Eye (tissue), 1 donor: ENCODE results near the gene CEBPA.
A peak's percentile ranks its signal among the peaks of the same experiment; 100 is the strongest.

Experiments
- DNase-seq: peaks from one replicate; pipeline ENCODE4 v3.0.0-alpha.2; 2015

The CEBPA gene

DNA sequence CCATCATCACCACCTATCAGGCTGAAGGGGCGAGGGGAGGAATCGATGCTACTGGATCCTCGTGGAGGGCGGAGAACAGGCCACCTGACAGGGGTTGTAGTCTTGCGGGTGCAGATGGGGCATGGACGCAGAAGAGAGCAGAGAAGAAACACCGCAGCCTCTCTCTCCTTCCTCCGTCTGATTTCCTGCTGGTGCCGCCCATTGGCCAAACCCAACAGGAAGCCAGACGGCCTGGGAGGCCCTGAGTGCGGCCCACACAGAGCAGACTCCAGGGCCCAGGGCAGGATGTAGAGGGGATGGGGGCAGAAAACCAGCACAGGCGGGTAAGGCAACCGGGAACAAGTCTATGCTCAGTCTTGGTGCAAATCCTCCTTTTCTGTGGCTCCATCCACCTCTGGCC lies 15.4 kb downstream of the CEBPA start:
- no peak for DNase-seq

DNA sequence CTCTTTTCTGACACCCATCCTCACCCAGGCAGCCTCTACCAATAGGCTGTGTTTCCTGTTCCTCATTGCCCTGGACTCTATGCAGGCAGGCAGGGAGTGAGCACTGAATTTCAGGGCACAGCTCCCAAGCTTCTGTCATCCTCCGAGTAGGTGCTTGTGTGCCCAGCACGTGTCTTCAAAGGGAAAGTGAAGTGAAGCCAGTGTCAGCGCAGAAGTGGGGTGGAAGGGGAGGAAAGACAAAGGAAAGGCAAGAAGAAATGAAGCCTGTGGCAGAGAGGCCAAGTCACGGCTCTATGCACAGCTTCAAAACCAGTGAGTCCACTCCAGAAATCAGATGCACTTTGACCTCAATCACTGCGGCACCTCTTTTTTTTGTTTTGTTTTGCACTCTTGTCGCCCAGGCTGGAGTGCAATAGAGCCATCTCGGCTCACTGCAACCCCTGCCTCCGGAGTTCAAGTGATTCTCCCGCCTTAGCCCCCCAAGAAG lies 16.9 kb downstream of the CEBPA start:
- DNase-seq, result no peak

DNA sequence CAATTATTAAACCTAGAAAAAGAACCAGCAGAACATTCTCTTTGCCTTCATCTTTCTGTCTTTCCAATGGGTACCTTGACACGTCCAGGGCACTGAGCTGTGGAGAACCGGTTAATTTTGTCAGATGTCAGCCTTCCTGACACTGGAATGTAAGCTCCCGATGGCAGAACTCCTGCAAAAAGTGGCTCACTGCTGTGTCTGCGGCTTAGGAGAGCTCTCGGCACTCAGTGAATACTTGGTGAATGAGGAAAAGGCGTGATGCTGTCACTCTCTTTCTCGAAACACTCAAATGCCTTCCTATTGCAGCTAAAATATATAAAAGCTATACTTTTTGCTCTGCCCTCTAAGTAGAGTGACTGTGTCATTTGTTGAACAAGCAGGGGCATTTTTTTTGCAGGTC lies 17.6 kb downstream of the CEBPA start:
- DNase-seq, result no peak

DNA sequence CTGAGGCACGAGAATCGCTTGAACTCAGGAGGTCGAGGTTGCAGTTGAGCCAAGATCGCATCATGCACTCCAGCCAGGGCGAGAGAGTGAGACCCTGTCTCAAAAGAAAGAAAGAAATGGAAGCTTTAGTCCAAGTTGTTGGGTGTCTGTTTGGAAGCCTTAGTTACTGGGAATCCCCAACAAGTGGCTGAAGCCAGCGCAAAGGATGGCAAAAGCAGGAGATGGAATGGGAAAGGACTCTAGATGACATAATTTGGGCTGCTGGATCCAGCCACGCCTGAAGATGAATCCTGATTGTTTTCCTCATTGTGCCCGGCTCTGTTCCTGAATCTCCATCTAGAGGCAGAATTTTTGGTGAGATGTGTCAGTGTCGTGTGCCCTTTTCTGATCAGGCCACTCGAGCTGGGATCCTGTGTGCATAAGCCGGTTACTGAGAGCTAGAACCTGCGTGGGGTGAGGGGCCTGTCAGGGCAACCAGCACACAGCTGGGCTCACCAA lies 18.1 kb downstream of the CEBPA start:
- no peak for DNase-seq

DNA sequence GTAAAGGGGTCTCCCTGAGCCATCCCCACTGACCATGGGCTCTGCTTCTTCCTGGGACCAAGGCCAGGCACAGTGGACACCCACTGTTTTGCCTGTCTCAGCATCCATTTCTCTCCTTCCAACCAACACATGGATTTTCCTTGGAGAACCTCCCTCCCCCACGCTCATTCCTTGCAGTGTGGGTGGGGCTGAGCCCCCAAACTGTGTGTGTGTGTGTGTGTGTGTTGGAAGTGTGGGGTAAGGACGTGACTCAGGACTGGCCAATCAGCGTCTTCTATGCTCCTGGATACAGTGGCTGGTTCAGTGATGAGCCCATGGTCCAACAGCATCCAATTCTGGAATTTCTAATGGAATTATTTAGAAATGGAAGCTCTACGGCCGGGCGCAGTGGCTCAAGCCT lies 18.7 kb downstream of the CEBPA start:
- no peak for DNase-seq

DNA sequence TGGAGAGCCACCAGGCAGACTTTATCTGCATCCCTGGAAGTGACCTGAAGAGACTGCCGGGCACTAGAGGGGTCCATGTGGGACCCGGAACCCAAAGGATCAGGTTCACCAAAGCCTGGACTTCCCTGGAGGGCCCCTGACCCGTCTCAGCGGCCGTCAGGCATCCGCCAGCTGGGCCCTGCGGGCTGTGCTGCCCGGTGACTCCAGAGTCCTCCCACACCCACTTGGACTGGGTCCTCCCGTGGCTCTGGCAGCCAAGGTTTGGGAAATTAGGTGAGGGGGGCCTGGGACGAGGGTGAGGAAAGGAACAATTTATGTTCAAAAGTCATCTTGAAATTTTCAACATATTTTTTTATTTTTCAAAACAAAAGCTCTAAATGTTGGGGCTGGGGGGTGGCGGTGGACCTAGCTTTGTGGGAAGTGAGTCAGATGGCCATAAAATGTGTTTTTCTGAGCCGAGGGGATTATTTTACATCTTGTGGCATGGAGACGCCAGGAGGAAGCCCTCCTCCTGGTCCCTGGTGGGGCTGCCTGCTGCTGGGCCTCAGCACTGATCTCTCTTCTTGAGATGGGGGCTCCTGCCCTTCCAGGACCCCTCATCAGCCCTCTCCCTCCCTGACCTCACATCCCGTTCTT lies 20.2 kb downstream of the CEBPA start:
- DNase-seq, result no peak

DNA sequence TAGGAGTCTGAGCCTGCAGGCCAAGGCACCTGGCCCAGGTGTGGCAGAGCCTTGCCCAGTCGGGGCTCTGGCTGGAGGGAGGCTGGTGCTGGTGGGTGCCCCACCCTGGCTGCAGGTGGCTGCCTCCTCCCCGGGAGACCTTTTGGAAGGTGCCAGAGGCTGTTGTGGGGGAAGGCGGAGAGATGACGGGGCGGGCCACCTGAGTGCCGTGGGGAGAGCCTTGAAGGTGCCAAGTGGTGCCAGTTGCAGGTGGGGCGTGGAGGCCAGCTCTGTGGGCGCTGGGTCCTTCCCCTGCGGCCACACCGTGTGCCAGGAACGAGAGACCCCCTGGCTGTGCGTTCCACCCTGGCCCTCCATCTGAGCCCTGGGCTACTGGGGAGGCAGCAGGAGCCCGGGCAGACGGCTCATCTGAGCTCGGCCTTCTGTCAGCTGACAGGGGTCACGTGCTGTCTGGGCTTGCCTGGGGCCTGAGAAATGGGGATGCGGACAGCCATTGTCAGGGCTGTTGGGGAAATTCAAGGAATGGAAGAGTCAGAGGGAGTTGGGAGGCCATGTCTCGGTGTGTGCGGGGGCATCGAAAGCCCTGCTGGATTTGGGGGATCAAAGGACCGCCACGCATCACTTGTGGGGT lies 20.9 kb downstream of the CEBPA start:
- DNase-seq, result no peak

DNA sequence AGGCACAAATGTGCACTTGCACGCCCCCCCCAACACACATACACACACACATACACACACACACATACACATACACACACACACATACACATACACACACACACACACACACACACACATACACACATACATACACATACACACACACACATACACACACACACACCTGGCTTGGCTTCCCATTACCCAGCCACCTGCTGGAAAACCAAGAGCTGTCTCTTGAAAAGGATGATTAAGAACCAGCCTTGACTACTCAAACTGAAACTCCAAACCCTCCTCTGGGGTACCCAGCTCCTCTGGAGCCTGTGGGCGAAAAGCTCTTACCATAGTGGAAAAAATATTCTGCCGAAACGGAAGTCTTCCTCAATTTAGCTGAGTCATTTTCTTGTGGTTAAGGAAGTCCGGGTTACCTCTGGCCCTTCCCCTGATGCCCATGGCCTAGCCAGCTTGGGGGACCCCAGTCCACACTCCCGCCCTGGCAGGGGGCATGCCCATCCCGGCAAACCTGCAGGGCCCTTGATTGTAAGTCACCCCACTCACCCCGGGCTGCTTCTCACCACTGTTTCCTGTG lies 21.9 kb downstream of the CEBPA start:
- no peak for DNase-seq

DNA sequence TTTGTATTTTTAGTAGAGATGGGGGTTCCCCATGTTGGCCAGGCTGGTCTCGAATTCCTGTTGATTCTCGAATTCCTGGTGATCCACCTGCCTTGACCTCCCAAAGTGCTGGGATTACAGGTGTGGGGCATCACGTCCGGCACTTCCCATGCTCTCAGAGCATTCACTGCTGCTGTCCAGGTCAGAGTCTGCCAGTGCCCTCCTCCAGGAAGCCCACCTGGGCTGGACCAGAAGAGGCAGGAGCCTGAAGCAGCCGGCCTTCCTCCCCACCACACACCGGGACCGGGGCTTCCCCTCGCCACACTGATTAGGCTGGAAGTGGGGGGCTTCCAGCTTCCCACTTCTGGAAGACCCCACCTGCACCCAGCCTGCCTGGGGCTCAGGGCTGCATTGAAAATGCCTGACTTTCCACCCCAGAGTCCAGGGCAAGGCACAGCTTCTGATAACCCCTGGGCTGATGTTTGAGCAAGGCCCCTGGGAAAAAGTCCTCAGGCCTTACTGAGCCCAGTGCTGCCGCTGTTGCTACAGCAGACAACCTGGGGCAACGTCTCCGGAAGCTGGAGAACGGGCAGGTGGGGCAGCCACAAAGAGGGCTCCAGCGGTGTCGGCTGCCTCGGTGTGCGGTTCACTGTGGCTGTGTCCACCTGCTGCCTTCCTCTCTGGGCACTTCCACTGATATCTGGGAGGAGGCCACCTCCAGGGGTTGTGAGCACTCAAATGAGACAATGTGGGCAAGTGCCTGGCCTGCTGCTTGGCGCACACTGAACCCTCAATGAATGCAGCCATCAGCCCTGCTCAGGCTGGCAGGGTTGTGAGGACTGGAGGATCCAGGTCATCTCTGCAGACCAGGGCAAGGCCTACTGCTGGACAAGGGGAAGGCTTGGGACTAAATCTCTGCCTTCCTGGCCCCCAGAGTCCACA lies 22.6 kb downstream of the CEBPA start:
- DNase-seq, result no peak

DNA sequence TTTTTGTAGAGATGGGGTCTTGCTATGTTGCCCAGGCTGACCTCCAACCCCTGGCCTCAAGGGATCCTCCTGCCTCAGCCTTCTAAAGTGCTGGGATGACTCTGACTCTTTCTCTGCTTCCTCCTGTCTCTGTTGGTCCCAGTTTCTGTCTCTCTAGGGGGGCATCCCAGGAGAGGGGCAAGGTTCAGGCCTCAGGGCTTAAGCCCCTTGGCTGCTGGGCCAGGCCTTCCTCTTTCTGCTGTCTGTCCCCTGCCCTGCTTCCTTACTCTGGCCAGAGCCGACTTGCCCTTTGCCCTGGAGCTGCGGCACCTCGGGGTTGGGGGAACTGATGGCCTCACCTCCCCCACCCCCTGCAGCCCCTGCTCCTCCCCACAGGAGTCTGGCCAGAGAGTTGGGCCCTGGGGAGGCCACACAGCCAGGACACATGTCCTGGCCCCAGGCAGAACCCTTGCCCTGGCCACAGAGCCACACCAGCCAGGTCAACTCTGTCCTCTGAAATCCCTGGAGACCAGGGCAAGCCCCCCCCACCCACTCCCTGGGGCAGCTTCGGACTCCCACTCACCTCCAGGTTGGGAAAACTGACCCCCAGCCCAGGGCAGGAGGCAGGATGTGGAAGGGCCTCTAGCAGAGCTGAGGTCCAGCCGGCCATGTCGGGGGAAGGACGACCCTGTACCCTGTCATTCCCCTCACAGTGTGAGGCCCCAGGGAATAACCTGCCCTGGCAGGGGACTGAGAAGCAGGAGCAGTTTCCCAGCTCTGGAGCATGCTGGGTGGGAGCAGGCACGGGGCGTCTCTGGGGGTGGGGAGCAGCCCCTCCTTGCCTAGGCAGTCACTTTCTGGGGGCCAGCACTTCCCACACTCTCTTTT lies 23.7 kb downstream of the CEBPA start:
- DNase-seq, result no peak

DNA sequence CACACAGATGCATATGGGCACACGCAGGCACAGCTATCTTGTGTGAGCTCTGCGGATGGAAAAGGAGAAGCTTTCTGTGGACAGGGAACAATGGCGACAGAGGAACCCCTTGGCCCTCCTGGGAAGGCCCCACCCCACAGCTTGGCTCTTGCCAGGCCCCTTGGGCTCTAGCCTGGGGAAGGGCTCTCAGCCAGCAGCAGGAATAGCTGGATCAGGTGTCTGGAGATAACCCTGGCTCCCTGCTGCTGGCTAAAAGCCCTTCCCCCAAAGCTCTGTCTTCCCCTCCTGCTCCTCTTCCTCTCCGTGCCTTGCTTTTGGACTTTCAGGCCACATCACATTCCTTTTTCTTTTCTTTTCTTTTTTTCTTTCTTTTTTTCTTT lies 24.3 kb downstream of the CEBPA start:
- DNase-seq, result no peak

DNA sequence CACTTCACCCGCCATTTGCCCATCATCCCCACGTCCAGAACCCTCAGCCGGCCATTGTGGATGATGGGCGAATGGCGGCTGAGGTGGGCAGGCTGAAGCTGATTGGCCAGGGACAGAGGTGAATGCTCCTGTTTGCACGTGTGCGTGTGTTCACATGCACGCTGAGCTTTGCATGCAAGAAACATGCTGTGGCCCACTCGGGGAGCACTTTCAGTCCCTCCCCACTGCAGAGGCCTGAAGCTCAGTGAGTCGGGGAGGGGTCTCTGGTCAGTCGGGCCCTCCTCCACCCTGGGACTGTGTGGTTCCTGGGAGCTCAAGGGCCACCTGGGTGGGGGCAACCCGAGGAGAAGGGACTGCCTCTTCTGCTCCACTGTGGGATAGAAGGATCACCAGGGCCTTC lies 24.9 kb downstream of the CEBPA start:
- DNase-seq, result no peak

DNA sequence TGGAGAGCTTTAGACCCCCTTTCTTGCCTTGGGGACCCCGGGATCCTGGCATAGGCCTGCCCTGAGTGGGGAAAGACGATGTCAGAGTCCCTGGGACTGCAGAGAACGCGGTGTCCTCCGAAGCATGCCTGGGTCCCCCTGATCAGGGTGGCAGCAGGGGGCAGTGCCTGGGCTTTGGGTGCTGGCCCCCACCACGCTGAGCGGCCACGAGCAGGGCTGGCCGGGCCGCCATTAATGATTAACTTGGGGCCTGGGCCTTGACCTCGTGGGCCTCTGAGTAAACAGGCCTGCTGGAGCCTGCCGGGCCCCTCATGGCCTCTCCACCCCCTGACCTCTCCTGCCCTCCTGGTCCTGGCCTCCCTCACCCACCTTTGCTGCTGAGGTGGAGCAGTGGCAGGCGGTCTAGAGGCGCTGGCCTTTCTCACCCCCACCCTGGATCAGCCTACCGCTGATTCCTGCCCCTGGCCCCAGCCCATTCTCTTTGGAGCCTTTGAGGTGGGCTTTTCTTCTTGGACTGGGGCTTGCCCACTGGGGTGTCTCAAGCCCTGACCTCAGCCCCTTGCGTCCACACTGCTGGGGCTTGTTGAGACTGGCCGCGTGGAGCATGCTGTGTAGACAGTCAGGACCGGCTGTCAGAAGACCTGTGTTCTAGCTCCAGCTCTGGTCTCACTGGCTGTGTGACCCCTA lies 26.3 kb downstream of the CEBPA start:
- no peak for DNase-seq

DNA sequence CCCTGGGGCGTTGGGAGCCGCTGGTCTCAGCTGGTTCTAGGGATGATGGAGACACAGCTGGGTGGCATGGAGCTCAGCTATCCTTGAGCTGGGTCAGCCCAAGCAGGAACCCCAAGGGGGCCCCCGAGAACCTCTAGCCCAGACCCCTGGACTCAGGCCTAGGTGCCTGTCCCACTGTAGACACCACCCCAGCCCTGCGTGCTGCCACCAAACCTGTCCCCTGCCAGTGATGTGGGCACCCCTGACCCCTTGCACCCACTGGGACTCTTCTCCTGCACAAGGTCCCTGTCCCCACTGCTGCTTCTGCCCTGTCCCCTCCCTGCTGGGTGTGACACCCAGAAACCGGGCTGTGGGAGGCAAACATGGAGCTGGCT lies 26.8 kb downstream of the CEBPA start:
- no peak for DNase-seq

DNA sequence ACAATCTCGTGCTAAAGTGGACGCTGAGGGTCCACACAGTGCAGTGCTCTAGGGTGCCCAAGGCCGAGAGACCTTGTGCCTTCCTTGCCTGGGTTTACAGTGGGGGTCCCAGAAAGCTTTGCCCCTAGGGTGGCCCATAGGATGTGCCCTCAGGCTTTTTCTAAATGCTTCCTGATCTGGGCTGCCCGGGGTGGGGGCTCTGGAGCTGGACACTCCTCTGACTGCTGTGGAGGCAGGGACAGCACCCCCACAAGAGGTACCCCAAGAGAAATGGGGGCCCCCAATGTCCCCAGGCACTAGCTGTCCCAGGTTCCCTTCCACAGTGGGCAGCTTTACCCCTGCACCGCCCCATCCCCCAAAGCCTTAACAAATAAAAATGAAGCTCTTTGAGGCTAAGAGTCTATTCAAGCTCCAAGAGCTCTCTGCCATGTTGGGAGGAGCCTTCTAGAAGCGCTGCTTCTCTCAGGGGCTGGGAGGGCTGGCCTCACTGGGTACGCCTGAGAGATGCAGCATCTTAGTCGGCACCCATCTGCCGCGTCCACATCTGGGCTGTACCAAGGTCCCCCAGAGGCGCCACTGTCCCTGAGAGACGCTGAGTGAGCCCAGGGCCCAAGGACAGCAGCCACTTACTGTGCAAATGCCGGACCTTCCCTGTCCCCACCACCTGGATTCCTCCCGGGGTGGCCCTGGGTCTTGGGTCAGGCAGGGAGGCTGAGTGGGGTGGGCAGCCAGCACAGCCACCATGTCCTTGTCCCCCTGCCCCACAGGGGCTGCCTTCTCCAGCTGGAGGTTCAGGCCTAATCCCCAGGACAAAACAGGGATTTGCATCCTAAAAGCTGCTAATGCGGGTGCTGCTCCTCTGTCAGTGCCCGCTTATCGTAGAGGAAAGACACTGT lies 27.4 kb downstream of the CEBPA start:
- no peak for DNase-seq

DNA sequence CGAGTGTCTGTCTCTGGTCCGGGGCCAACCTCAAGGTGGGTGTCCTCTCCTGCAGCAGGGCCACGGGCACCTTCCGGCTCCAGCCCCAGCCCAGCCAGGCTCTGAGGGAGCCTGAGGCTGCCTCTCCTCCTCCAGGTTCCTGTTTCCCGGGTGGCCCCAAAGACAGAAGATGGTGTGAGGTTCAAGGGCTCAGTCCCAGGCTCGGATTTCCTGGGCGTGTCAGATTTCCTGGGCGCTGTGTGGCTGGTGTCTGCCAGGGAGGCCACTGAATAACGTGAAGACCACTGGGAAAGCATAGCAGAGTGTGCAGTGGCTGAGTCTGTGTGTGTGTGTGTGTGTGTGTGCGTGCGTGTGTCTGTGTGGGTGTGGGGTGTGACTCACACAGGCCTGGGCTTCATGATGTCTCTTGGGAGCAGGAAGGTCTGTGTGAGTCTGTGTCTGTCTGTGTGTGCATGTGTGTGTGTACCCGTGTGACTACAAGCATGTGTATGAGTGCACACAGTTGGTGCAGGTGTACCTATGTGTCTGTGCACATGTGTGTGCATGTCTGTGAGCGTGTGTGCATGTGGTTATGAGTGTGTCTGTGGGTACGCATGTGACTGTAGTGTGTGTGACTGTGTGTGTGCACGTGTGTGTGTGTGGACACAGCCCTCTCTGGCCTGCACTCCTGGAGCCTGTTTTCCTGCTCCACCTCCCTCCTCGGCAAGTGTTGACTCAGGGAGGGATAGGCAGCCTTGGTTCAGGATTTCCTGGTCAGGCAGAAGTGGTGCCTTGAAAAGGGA lies 28.3 kb downstream of the CEBPA start:
- DNase-seq, result peak; percentile 44

DNA sequence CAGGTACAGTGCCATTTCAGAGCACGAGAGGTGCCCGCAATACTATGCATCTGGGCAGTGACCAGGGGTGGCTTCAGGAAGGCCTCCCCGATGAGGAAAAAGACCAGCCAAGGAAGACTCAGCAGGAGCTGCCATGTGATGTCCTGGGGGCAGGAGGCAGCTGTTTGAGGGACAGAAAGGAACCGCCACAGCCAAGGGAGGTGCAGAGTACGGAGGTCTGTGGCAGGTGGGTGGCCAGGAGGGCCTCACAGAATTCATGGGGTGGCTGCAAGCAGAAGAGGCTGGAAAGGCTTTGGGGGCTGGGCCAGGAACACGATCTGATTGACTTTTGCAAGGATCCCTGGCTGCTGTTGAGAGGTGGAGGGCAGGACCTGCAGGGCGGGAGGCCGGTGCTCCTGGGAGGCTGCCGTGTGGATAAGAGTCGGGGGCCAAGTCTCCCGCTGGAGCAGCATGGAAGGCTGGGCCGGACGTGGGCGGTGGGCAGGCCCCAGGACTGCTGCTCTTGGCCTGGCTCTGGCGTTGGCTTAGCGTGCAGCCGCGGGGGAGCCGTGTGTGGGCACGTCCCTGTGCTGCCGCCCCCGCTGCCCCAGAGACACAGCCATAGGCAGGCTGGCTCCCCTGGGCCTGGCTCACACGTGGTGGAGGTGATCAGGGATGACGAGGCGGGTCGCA lies 29.1 kb downstream of the CEBPA start:
- DNase-seq, result no peak

DNA sequence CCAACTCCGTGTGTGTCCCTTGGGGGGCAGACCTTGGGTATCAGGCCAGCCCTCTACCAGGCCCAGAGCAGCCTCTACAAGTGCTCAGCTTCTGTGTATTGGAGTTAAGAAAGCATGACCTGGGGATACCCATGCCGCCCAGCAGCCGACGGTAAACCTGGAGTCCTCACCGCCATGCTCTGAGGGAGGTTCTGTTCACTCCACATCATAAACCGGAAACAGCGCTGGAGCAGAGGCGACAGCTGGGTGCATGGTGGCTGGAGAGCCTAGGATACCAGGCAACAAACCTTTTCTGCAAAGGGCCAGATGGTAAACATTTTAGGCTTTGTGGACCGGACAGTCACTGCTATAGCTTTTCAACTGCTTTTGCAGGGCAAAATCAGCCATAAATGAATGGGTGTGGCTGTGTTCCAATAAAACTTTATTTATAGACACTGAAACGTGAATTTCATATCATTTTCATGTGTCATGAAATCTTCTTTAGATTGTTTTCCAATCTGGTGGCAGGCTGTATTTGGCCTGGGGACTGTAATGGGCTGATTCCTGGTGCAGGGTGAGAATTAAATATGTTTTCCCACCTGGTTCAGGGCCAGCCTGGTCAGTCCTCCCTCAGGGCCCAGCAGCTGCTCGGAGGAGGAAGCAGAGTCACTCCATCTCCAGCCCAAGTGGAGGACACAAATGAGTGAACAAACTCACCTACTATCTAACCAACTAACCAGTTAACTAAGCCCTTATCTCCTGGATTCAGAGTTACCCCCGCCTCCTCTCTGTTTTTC lies 30.9 kb downstream of the CEBPA start:
- DNase-seq, result no peak
